GM23248 (cell line): ENCODE data around the gene GCGR.

Source experiments
- EZH2 ChIP-seq: fragments of 200-600 bp; sonication (generic); IDR thresholded peaks from 2 replicates; pipeline ENCODE4 v1.6.1; 2018; ENCODE audit warnings: antibody characterized with exemption, mild to moderate bottlenecking; ENCODE audit not compliant: insufficient read depth, poor library complexity, severe bottlenecking
- EZH2phosphoT487 ChIP-seq: fragments of 200-600 bp; sonication (generic); IDR thresholded peaks from 2 replicates; pipeline ENCODE4 v1.6.1; 2018; ENCODE audit warnings: antibody characterized with exemption, moderate library complexity, mild to moderate bottlenecking, low read depth; ENCODE audit not compliant: insufficient read depth

DNA sequence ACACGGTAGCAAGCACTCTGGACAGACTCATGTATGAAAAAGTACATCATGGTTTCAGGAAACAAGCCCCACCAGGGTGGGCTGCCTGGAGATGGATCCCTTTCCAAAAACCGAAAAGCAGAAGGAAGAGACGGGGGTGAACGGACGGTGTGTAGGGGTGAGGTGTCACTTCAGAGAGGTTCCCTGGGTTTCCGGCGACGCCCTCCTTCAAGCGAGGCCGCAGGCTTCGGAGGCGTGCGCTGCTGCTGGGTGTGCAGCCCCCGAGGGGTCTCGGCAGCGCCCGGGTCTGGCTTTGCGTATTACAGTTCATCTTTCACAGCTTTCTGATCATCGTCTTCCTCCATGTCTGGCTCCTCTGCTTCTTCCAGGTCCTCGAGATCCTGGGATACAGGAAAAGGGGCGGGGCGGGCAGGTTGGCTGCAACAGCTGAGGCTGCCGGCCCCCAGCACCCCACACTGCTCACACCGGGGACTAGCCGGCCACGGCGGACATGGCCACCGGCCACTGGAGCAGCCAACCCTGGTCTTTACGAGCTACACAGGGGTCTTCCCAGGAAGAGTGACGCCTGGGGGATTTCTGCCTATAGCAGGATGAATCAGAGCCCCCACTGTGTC is 39.9 kb downstream of the GCGR start:
- TF ChIP-seq EZH2phosphoT487: no peak
- TF ChIP-seq EZH2: no peak
